GM19455 (cell line): ENCODE measurements around the gene SLC45A2.
A peak's percentile ranks its signal among the peaks of the same experiment; 100 is the strongest.
"Not testable (repeated sequence)": the region's sequence is repeated elsewhere in the genome, so short reads cannot be mapped to it uniquely, and the experiment has no call there.

Source experiments
- ATAC-seq: cut with Tn5 transposase; IDR thresholded peaks from one replicate; pipeline ENCODE4 v1.9.1; 2021; ENCODE audit not compliant: unreplicated experiment

SLC45A2 gene

GRCh38 chr5:33984671-33985124, at the start of gene SLC45A2:
SLC45A2 (minus strand) TSS chr5:33984693; CDS start chr5:33984583, 110 bp downstream.
- ATAC-seq: no peak

GRCh38 chr5:34031966-34032365, 47.5 kb upstream of the SLC45A2 start:
- no peak for ATAC-seq

GRCh38 chr5:34031117-34031516, 46.6 kb upstream of the SLC45A2 start:
- ATAC-seq: no peak

GRCh38 chr5:34030585-34030984, 46.1 kb upstream of the SLC45A2 start:
- ATAC-seq: not testable (repeated sequence)

- no peak for ATAC-seq
Observed at GRCh38 chr5:34030048-34030447, 45.6 kb upstream of the SLC45A2 start.

- ATAC-seq: no peak
Observed at GRCh38 chr5:34028349-34028748, 43.9 kb upstream of the SLC45A2 start.

- ATAC-seq: no peak
Observed at GRCh38 chr5:34026089-34026761, 41.7 kb upstream of the SLC45A2 start.

GRCh38 chr5:34022121-34022705, 37.7 kb upstream of the SLC45A2 start:
- ATAC-seq: peak; percentile 88

GRCh38 chr5:34021334-34021733, 36.8 kb upstream of the SLC45A2 start:
- ATAC-seq: no peak

- no peak for ATAC-seq
Observed at GRCh38 chr5:34020726-34021125, 36.2 kb upstream of the SLC45A2 start.

GRCh38 chr5:34017254-34017653, 32.8 kb upstream of the SLC45A2 start:
- no peak for ATAC-seq

- no peak for ATAC-seq
Observed at GRCh38 chr5:34016750-34017149, 32.3 kb upstream of the SLC45A2 start.

GRCh38 chr5:34016222-34016621, 31.7 kb upstream of the SLC45A2 start:
- no peak for ATAC-seq

GRCh38 chr5:34015120-34015822, 30.8 kb upstream of the SLC45A2 start:
- no peak for ATAC-seq

- ATAC-seq: no peak
Observed at GRCh38 chr5:34014626-34015025, 30.1 kb upstream of the SLC45A2 start.

GRCh38 chr5:34013547-34013946, 29.1 kb upstream of the SLC45A2 start:
- no peak for ATAC-seq

GRCh38 chr5:34012791-34013190, 28.3 kb upstream of the SLC45A2 start:
- no peak for ATAC-seq

- no peak for ATAC-seq
Observed at GRCh38 chr5:34011536-34011935, 27.0 kb upstream of the SLC45A2 start.

GRCh38 chr5:34010146-34010545, 25.7 kb upstream of the SLC45A2 start:
- not testable (repeated sequence) for ATAC-seq

GRCh38 chr5:34009610-34010009, 25.1 kb upstream of the SLC45A2 start:
- ATAC-seq: no peak

GRCh38 chr5:34008802-34009201, 24.3 kb upstream of the SLC45A2 start:
- ATAC-seq: no peak
